HG02973 (cell line): ENCODE measurements around the gene SLC2A2.
A peak's percentile ranks its signal among the peaks of the same experiment; 100 is the strongest.

Experiments used
- ATAC-seq: cut with Tn5 transposase; IDR thresholded peaks from one replicate; pipeline ENCODE4 v1.9.1; 2021; ENCODE audit warnings: moderate library complexity; ENCODE audit not compliant: unreplicated experiment

SLC2A2 gene

DNA sequence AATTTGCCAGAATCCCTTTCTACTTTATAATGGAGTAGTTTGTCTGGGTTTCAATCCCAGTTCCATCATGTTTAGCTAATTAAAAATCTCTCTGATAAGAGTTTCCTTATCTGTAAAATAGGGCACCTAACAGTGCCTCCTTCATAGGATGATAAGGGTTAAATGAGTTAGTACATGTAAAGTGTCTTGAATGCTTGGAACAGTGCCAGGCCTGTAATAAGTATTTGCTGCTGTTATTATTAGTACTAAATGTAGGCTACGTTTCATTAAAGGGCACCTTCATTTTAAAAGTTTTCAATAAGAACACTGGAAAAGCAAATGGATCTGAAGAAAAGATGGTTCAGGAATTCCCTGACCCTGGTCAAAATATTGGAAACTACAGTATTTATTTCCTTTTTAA, 11.8 kb upstream of the SLC2A2 start:
- no peak for ATAC-seq

DNA sequence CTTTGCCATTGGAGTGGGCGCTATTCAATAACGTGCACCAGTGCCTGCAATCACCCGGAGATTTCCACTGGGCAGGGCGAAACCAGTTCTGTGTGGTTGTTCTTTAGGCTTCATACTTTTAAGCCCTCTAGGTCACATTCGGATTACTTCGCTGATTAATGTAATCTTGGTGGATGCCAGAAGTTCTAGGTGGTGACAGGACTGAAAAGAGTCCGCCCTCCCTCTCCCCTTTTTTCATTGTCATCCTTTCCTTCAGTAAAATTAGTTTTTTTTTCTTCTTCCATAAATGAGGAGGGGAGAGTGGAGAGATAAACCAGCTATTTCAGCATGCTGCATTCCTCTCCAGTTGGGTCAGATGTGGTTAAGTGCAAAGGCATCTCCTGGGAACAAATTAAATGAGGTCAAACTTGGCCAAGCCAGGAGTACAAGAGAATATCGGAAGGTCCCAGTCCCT, 2.3 kb upstream of the SLC2A2 start:
- no peak for ATAC-seq

DNA sequence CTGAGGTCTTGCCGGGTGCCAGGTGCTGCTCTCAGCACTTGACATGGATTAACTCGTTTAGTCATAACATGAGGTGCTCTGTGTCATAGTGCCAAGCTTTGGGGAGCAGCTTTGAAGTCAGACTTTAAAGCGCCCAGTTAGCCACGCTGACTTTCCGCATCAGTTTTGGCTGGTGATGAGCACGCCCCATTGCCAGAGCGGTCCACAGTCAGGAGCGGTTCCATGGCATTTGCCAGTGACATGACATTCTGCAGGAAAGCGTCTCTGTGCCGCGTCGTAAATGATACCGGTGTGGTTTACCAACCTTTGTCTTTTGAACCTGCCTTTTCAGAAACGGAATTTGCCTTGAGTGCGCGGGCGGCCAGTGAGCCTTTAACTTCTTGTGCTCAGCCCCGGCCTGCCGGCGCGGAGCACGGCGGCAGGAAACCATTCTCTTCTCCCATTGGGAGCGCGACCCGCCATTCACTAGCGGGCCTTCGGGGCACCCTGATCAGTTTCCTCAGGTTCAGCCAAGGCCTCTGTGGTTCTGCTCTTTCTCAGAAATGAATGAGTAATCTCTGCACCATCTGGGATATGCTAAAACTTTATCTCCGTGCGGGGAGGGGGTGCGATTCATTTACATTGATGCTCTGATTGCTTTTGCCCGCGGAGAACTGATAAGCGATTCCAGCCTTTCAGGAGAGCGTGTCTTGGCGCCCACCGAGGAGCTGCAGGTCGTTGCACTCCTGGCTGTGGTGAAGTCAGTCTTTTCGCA, 1.7 kb upstream of the SLC2A2 start:
- no peak for ATAC-seq

DNA sequence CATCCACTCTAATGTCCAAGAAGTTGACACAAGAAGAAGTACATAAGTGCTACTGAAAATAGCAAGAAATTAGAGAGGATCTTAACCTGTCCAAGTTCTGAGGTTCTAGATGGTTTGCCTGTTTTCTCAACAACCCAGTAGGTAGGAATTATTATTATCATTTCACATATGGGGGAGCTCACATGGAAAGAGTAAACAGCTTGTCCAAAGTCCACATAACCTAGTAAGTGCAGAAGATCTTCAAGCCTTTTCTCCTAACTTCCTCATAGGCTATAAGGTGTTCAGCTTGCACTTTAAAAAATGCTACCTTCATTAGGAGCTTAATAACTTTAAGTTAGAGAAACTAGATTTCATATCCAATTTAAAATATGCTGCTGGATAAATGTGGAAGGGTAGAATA, 3.0 kb downstream of the SLC2A2 start:
- ATAC-seq, result no peak

DNA sequence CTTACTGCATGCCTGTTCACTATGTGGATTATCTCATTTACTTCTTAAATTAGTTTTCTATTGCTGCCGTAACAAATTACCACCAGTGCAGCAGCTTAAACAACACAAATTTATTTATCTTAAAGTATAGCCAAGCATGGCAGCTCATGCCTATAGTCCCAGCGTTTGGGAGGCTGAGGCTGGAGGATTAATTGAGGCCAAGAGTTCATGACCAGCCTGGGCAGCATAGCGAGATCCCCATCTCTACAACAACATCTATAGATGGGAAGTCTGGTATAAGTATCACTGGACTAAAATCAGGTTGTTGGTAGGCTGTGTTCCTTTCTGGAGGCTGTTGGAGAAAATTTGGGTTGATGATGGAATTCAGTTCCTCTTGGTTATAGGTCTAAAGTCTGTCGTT, 5.1 kb downstream of the SLC2A2 start:
- ATAC-seq, result no peak

DNA sequence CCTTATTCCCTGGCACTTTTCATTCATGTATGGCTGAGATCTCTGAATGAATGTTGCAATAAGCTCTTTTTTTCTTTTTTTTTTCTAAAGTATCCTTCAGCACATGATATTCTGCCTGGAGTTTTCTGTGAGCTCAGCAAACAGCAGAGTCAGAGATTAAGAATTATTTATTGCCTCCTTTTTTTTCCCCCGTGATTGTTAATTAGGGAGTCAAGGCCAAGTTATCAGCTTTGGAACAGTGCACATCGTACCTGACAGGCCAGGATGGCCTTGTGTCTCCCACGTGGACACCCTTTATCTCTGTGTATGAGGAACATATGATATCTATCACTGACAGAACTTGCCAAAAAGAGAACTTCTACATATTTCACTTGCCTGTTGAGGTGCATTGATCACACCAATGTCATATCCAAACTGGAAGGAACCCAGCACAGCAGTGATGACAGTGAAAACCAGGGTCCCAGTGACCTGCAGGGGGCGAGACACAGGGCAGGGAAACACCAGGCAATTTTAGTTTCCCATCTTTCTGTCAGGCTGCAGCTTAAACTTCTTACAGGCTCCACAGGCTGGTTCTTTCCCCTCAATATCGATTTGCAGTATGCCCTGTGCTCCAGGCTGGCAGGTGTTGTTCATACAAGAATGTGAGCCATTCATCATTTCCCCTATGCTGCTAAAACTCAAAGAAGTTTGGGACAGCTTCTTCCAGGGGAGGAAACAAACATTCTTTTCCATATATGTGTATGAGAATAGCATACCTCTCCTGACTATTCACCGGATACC, 8.2 kb downstream of the SLC2A2 start:
- no peak for ATAC-seq

DNA sequence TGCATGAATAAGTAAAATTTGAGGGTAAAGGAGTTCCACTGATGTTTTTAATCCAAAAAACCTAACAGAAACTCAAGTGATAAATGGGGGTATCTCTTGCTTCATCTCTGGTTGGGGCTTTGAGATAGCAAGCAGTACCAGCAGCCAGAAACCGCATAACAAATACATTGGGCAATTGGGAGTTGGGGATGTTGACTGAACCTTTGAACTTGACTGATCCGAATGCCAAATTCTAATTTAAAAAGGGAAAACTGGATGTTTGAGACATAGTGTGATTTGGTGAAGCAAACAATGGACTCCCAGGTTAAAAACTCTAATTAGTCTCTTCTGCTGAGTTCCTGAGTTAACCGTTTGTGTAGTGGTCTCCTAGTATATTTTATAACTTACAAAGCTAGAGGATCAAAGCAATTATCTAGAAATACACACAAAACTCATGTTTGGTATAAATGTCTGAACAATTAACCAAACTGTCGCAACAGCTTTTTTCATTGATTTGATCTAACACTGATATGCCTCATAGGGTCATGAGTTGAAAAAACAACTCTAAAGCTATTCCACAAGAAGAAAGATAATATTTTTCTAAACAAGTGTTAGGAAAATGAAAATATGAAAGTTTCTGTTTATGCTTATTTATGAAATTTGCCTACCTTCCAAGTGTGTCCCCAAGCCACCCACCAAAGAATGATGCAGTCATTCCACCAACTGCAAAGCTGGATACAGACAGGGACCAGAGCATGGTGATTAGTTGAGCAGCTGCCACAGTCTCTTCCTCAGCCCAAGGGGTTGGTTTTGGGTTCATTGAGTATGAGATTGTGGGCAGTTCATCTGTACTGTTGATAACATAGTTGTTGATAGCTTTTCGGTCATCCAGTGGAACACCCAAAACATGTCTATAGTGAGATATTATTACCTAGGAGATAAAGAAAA, 12.4 kb downstream of the SLC2A2 start:
- ATAC-seq, result no peak

DNA sequence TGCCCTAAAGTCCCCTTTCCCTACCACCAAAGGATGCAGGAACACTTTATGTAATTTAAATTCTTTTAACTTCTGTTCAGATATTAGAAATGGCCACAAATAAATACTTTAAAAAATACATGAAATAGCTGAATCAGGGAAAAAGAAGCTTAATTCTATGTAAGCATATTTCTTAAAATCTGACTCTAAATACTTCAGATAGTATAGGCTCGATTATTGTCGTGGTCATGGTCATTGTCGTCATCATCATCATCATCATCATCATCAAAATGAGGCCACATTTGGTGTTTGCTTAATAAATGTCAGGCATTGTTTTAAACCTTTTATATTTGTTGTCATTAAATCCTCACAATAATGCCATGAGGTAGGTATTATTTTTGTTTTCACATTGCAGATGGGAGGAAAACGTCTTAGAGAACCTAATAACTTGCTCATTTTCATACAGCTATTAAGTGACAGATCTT, 14.6 kb downstream of the SLC2A2 start:
- no peak for ATAC-seq

DNA sequence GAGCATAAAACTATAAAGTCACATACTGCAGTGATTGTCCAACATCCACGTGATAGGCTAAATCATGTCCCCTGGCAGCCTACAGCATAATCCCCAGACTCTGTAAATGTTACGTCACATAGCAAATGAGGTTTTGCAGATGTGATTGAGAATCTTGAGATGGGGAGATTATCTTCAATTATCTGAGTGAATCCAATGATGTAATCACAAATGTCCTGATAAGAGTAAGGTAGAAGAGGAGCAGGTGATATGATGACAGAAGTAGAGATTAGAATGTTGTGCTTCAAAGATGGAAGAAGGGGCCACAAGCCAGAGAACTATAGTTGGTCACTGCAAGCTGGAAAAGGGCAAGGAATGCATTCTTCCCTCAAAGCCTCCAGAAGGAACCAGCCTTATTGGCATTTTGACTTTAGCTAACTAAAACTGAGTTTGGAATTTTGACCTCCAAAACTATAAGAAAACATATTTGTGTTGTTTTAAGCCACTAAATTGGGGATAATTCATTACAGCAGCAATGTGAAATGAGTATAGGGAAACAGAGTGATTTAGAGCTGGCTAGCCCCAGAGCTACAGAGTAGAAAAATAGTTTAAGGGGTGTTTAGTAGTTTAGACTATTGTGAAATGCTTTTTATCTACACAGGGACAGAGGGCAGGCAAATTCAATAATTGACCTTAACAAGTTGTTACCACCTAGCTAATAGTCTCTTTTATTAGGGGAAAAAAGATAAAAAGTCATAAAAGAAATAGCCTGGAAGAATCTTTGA, 15.2 kb downstream of the SLC2A2 start:
- ATAC-seq, result no peak

DNA sequence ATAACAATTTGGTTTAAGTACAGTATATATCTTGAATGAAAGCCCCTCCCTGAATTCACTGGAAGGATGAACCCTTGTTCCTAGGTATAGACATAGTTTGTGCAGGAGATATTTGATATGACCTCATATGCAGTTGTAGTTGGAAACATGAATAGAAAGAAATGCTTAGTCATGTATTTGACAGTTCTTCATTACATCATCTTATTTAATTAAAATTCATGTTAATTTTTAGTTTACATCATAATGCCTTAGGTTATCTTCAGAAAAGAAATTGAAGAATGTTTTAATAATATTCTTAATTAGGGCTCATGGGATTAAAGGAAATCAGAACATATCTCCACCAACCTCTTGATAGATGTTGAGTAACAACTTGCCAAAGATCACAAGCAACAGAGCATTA, 19.2 kb downstream of the SLC2A2 start:
- ATAC-seq, result no peak

DNA sequence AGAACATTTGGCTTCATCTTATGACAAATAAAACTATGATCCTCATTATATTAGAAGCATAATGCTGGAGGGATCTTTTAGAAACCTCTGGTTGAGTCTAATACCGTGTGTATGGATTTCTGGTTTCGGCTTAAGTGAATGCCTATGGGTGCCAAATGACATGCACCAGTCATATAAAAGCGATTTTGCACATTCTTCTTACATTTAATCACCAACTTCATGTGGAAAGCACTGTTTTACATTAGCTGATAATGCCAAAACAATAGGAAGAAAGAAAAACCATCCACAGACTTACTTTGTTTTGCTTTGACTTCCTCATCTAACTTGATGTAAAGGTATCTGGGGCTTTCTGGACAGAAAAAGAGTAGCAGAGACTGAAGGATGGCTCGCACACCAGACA, 20.9 kb downstream of the SLC2A2 start:
- ATAC-seq, result no peak

DNA sequence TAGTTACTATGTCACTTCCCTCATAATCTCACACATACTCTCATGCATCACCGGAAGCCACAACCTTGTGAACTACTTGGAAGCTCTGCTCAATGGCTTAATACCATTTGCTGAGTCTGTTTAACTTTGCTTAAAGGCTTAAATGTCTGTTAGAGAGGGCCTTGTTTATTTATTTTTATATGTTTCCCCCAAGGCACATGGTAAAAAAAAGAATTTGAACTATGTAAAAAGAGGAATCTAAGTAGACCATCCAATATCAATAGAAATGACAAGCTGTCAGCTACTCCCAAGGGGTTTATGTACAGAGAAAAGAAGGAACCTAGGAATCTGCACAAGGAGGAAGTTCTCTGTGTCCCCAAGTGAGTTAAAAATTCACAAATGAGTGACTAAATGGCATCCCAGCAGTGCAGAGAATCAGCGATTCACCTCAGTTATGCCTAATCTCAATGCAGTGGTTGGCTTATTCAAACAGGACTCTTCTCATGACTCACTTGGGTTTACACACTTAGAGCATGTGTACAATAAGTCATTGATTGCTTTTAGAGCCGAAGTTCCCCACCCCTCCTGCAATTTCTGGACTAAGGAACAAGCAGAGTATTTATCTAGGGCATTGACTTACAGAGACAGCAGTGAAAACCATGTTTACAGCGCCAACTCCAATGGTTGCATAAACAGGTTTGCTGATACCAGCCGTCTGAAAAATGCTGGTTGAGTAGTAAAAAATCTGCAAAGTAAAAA, 24.4 kb downstream of the SLC2A2 start:
- ATAC-seq, result peak; percentile 70

DNA sequence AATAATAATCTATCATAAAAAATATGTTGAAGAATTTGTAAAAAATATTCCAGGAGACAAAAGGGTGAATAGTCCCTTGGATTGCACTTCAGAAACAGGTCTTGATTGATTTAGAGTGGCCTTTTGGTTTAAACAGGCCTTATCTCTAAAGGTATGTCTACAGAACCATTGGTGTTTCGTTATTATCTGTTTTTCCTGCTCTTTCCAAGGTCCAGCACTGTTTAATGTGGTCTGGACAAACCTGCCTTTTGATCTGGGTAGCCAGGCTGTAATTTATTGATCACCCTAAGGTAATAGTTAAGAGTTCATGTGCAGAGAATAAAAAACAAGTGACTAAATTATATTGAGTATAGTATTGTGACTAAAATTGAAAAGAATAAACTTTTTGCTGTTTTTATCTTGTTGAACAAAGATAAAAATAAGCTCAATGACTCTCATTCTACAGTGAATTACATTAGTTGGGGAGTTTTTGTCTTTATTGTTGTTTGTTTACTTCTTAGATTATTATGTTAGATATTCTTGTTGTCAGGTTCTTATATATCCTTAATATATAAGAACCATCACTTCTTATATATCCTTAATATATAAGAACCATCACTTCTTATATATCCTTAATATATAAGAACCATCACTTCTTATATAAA, 25.1 kb downstream of the SLC2A2 start:
- no peak for ATAC-seq

DNA sequence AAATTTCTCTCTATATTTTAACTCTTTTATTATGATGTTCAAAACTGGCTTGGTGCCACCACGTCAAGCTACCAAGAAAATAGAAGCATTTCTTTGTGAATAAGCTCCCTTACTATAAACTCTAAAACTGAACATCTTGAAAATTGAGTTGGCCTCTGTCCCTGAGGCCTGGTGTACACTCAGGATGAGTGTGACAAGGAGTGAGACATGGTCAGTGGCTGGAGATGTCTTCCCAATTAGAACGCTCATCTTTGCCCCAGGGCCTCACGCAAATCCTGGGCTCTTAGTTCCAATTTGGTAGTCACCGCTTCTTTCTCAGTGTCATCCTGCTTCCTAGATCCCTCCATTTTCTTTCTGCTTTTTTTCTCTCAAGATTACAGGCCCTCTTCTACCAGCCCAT, 26.2 kb downstream of the SLC2A2 start:
- ATAC-seq, result no peak

DNA sequence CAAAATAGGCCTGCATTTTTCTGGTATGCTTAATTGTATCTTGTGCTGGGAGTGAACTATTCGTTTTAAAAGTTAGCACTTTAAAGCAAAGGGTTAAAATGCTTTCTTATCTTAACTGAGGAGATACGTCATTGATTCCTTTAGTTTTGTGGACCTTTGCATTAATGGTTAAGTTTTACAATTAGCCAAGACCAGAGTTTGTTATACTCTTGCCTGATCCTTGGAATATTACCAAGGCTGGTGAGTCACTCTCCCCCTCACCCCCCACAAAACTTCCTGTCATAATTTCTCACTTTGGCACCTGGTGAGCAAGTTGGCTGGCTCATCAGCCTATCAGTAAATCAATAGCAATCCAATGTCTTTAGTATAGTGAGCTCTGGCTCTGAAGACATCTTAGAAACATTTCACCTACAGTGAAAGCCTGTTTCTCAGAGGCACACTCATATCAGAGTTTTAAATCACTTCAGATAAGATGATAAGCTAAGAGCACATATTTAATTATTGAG, 26.7 kb downstream of the SLC2A2 start:
- no peak for ATAC-seq

DNA sequence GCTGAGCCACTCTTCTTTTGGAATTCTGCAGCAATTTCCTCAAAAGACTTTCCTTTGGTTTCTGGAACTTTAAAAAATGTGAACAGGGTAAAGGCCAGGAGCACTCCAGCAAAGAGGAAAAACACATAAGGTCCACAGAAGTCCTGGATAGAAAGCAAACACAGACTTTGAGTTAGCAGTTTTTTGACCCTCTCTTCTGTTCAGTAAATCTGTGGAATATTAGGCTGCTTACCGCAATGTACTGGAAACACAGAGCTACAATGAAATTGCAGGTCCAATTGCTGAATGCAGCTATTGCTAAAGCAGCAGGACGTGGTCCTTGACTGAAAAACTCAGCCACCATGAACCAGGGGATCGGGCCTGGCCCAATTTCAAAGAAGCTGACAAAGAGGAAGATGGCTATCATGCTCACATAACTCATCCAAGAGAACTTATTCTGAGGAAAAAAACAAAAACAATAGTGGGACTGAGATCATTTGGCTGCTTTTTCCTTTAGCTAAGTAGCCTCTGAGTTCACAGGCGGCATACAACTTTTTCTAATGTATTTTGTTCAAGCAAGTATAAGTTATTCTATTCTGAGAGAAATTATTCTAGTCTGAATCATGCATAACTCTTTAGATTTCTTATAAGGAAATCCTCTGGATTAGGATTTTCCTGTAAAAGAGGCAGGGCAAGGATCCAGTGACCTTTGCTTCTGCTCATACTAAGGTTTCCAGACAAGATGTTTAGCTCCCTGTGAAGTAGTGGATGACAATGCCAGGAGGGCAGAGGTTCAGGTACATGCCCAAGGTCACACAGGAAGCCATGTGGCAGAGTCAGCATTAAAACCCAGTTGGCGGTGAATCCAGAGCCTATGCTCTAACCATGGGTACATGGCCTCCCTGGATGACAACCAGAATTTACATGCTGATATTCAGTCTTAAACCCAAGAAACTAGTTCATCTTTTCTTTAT, 28.3 kb downstream of the SLC2A2 start:
- no peak for ATAC-seq

DNA sequence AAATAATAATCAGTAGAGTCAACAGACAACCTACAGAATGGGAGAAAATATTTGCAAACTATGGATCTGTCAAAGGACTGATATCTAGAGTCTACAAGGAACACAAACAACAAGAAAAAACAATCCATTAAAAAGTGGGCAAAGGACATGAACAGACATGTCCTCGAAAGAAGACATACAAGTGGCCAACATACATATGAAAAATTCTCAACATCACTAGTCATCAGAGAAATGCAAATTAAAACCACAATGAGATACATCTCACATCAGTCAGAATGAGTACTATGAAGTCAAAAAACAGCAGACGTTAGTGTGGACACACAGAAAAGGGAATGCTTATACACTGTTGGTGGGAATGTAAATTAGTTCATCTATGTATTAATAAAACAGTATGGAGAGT, 33.7 kb downstream of the SLC2A2 start:
- ATAC-seq, result no peak

DNA sequence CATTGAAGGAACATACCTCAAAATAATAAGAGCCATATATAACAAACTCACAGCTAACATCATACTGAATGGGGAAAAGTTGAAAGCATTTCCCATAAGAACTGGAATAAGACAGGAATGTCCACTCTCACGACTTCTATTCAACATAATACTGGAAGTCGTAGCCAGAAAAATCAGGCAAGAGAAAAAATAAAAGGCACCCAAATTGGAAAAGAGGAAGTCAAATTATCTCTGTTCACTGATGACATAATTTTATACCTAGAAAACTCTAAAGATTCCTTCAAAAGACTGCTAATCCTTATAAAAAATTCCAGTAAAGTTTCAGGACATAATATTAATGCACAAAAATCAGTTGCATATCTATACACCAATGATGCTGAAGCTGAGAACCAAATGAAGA, 34.9 kb downstream of the SLC2A2 start:
- ATAC-seq, result no peak
